Stimulated activated naive CD8-positive, alpha-beta T cell treated with anti-CD3 and anti-CD28 coated beads, Interleukin-15, Interleukin-2, amounts not matched to agents 100 U/mL and 50 U/mL, for 24 hours (primary cell): Measurements from ENCODE around the gene PLCXD1.
A peak's percentile ranks its signal among the peaks of the same experiment; 100 is the strongest.
"Not testable (repeated sequence)": the region's sequence is repeated elsewhere in the genome, so short reads cannot be mapped to it uniquely, and the experiment has no call there.

Source experiments
- ATAC-seq: fragments of 150-1000 bp; cut with Tn5 transposase; one replicate; pipeline ENCODE4 v1.10.0; 2021
- DNase-seq: peaks from one replicate; pipeline ENCODE4 v3.0.0; 2021

Gene PLCXD1

GRCh38 chrX:264006-264405 lies 17.2 kb upstream of the PLCXD1 start:
- DNase-seq, ATAC-seq: not testable (repeated sequence)

GRCh38 chrX:264634-265455 lies 16.3 kb upstream of the PLCXD1 start:
- no peak for DNase-seq
- ATAC-seq: no peak

- ATAC-seq: no peak
- no peak for DNase-seq
Measured at GRCh38 chrX:265502-265901, 15.7 kb upstream of the PLCXD1 start.

- DNase-seq (no peak), ATAC-seq (no peak)
Measured at GRCh38 chrX:267771-268261, 13.4 kb upstream of the PLCXD1 start.

- ATAC-seq (no peak), DNase-seq (no peak)
Measured at GRCh38 chrX:270848-271367, 10.3 kb upstream of the PLCXD1 start.

- DNase-seq (no peak), ATAC-seq (no peak)
Measured at GRCh38 chrX:274904-275475, 6.2 kb upstream of the PLCXD1 start.

GRCh38 chrX:275476-275966 lies 5.7 kb upstream of the PLCXD1 start:
- DNase-seq (no peak), ATAC-seq (no peak)

GRCh38 chrX:275967-276580 lies 5.1 kb upstream of the PLCXD1 start:
- peak; percentile 53 for DNase-seq
- peak; percentile 69 for ATAC-seq

- ATAC-seq: peak; percentile 55
- DNase-seq: peak; percentile 29
Measured at GRCh38 chrX:276581-277201, 4.5 kb upstream of the PLCXD1 start.

- not testable (repeated sequence) for DNase-seq, ATAC-seq
Measured at GRCh38 chrX:279757-280604, 1.2 kb upstream of the PLCXD1 start.

- not testable (repeated sequence) for ATAC-seq, DNase-seq
Measured at GRCh38 chrX:280722-281121, 459 bp upstream of the PLCXD1 start.

GRCh38 chrX:282000-282681 lies 960 bp downstream of the PLCXD1 start:
- ATAC-seq, DNase-seq: not testable (repeated sequence)

- ATAC-seq: peak; percentile 99
- peak; percentile 90 for DNase-seq
Measured at GRCh38 chrX:283115-283845, 2.1 kb downstream of the PLCXD1 start.

GRCh38 chrX:285076-285677 lies 4.0 kb downstream of the PLCXD1 start:
- DNase-seq (no peak), ATAC-seq (no peak)

GRCh38 chrX:287670-288069 lies 6.5 kb downstream of the PLCXD1 start:
- no peak for DNase-seq
- ATAC-seq: no peak

- ATAC-seq (no peak), DNase-seq (no peak)
Measured at GRCh38 chrX:288561-288991, 7.4 kb downstream of the PLCXD1 start.

GRCh38 chrX:290476-291166 lies 9.4 kb downstream of the PLCXD1 start:
- DNase-seq: no peak
- ATAC-seq: no peak

- DNase-seq: no peak
- no peak for ATAC-seq
Measured at GRCh38 chrX:291411-291901, 10.3 kb downstream of the PLCXD1 start.
